ENCODE measurements around the gene AGFG1. TPM values are rescaled to one million over a fixed set of nuclear protein-coding genes. Genes with fewer than 3 reads are reported as not detected.

AGFG1 gene
- total and polyA plus RNA-seq, 2 donors (not counting 1 experiment from before 2014, with no cell fraction given), result 28.7 to 83.3 TPM

DNA sequence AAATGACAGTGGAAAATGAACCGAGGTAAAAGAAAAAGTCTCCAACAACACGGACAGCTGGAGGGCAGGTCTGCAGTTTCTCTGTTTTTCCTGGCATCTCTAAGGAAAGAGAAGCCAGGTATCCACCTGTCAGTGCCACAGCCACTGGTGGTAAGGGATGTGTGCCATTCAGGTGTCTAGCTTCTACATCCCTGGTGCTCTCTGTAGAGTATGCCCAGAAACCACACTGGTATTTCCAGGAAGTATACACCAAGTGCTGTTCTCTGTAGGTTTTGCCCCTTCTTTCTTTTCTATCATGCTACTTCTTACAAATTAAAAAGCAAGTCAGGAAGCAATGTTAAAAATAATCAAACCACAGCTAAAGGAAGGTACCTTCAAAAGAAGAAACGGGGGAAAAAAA is 7.6 kb upstream of the AGFG1 start:
- WGBS (ENCODE audit: insufficient coverage), result 44% methylated on average over 2 of the region's 3 CpGs
- no peaks in the 10 kb centered on the region for H3K9me3 Mint-ChIP-seq (ENCODE audit: insufficient read depth)
- POLR2A ChIA-PET, result no interaction called here
- no peaks in the 10 kb centered on the region for H3K79me2 ChIP-seq (ENCODE audit: control insufficient read depth, insufficient read depth, low read length)
- ATAC-seq (ENCODE audit: low read depth) (no peak), DNase-seq (no peak)
- no peaks in the 10 kb centered on the region for H3K36me3 ChIP-seq (replicated peaks in 1 of 2; ENCODE audit: control extremely low read depth in 1 of 2, control insufficient read depth in 1 of 2, extremely low read depth in 1 of 2, insufficient read depth in 2 of 2, low read length in 1 of 2)
- H3K4me1 ChIP-seq (ENCODE audit: control insufficient read depth in 2 of 2, insufficient read depth in 2 of 2, low read length in 2 of 2), result peaks cover 49% of the 10 kb centered on the region in 2 donors
- peak overlapping the region; percentile 17 for H2AFZ ChIP-seq (ENCODE audit: insufficient read depth, low read depth, low read length, poor library complexity, severe bottlenecking)
- intact Hi-C loops (cut with micrococcal nuclease), result loop anchor here (5.0 kb wide), 1 partner anchor 52 kb away; no protein-coding TSS in a partner anchor
- H3K9me3 ChIP-seq (ENCODE audit: control extremely low read depth in 1 of 3, control insufficient read depth in 2 of 3, insufficient read depth in 1 of 3, low read length in 2 of 3), result no peaks in the 10 kb centered on the region
- H3K4me1 Mint-ChIP-seq, result peaks cover 51% of the 10 kb centered on the region
- CTCF ChIA-PET, result interaction anchor here (0.7 to 1.4 kb wide), 5 partner anchors 12 to 194 kb away, joined by 3 to 8 read pairs (median 3); no protein-coding TSS in a partner anchor
- no peak overlapping the region for H3K27ac ChIP-seq (ENCODE audit: low read length in 2 of 2)
- H3K27me3 Mint-ChIP-seq, result no peaks in the 10 kb centered on the region
- no peaks in the 10 kb centered on the region for H4K20me1 ChIP-seq (ENCODE audit: control insufficient read depth, insufficient read depth, low read length, poor library complexity, severe bottlenecking)
- no peak for TF ChIP-seq EZH2 (IDR thresholded peaks at IDR 0.05; ENCODE audit: borderline replicate concordance, insufficient read depth, low read depth, low read length, poor library complexity, severe bottlenecking)
- TF ChIP-seq, protein P1, sequence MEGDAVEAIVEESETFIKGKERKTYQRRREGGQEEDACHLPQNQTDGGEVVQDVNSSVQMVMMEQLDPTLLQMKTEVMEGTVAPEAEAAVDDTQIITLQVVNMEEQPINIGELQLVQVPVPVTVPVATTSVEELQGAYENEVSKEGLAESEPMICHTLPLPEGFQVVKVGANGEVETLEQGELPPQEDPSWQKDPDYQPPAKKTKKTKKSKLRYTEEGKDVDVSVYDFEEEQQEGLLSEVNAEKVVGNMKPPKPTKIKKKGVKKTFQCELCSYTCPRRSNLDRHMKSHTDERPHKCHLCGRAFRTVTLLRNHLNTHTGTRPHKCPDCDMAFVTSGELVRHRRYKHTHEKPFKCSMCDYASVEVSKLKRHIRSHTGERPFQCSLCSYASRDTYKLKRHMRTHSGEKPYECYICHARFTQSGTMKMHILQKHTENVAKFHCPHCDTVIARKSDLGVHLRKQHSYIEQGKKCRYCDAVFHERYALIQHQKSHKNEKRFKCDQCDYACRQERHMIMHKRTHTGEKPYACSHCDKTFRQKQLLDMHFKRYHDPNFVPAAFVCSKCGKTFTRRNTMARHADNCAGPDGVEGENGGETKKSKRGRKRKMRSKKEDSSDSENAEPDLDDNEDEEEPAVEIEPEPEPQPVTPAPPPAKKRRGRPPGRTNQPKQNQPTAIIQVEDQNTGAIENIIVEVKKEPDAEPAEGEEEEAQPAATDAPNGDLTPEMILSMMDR (IDR thresholded peaks at IDR 0.05), result no peak
- H3K27me3 ChIP-seq (replicated peaks in 1 of 4; ENCODE audit: control extremely low read depth in 1 of 4, control insufficient read depth in 3 of 4, insufficient read depth in 4 of 4, low read length in 3 of 4), result no peaks in the 10 kb centered on the region
- no peak overlapping the region for H3K27ac Mint-ChIP-seq
- H3K4me3 Mint-ChIP-seq, result no peak overlapping the region
- H3K9ac ChIP-seq (ENCODE audit: low read length), result no peak overlapping the region
- H3K4me2 ChIP-seq (replicated peaks; ENCODE audit: low read depth, low read length, poor library complexity, severe bottlenecking), result peak overlapping the region; percentile 26
- no peak overlapping the region for H3K4me3 ChIP-seq (ENCODE audit: control extremely low read depth in 1 of 5, extremely low read depth in 1 of 5, insufficient read depth in 1 of 5, low read depth in 2 of 5, low read length in 4 of 5)

DNA sequence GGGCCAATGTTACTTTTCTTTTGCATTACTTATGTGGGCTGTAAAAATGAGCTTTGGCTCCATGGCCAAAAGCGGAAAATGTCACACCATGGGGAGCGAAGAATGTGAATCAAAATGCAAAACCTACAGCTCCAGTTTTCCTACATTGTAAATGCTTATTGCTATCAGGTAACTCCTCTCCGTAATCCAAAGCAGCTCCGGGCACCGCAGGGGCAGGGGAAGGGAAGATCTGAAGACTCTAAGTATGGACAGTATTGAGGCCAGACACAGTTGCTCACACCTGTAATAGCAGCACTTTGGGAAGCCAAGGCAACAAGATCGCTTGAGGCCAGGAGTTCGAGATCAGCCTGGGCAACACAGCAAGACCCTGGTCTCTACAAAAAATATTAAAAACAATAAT is 7.1 kb upstream of the AGFG1 start:
- H3K4me1 ChIP-seq (ENCODE audit: control insufficient read depth in 2 of 2, insufficient read depth in 2 of 2, low read length in 2 of 2), result peaks cover 45% of the 10 kb centered on the region in 2 donors
- POLR2A ChIA-PET, result no interaction called here
- H3K9me3 ChIP-seq (ENCODE audit: control extremely low read depth in 1 of 3, control insufficient read depth in 2 of 3, insufficient read depth in 1 of 3, low read length in 2 of 3), result no peaks in the 10 kb centered on the region
- intact Hi-C loops (cut with micrococcal nuclease), result loop anchor here (5.0 kb wide), 1 partner anchor 53 kb away; no protein-coding TSS in a partner anchor
- H3K9me3 Mint-ChIP-seq (ENCODE audit: insufficient read depth), result no peaks in the 10 kb centered on the region
- peak overlapping the region; percentile 26 for H3K4me2 ChIP-seq (replicated peaks; ENCODE audit: low read depth, low read length, poor library complexity, severe bottlenecking)
- 85% methylated on average over 7 of the region's 7 CpGs for WGBS (ENCODE audit: insufficient coverage)
- H2AFZ ChIP-seq (ENCODE audit: insufficient read depth, low read depth, low read length, poor library complexity, severe bottlenecking), result peak overlapping the region; percentile 17
- no peak overlapping the region for H3K4me3 Mint-ChIP-seq
- H3K27ac Mint-ChIP-seq, result no peak overlapping the region
- no peaks in the 10 kb centered on the region for H3K36me3 ChIP-seq (replicated peaks in 1 of 2; ENCODE audit: control extremely low read depth in 1 of 2, control insufficient read depth in 1 of 2, extremely low read depth in 1 of 2, insufficient read depth in 2 of 2, low read length in 1 of 2)
- H3K27ac ChIP-seq (ENCODE audit: low read length in 2 of 2), result no peak overlapping the region
- no peaks in the 10 kb centered on the region for H4K20me1 ChIP-seq (ENCODE audit: control insufficient read depth, insufficient read depth, low read length, poor library complexity, severe bottlenecking)
- H3K27me3 ChIP-seq (replicated peaks in 1 of 4; ENCODE audit: control extremely low read depth in 1 of 4, control insufficient read depth in 3 of 4, insufficient read depth in 4 of 4, low read length in 3 of 4), result no peaks in the 10 kb centered on the region
- DNase-seq (no peak), ATAC-seq (ENCODE audit: low read depth) (no peak)
- H3K27me3 Mint-ChIP-seq, result no peaks in the 10 kb centered on the region
- no peak overlapping the region for H3K9ac ChIP-seq (ENCODE audit: low read length)
- H3K4me1 Mint-ChIP-seq, result peaks cover 47% of the 10 kb centered on the region
- TF ChIP-seq, protein P1 (IDR thresholded peaks at IDR 0.05), result no peak
- TF ChIP-seq EZH2 (IDR thresholded peaks at IDR 0.05; ENCODE audit: borderline replicate concordance, insufficient read depth, low read depth, low read length, poor library complexity, severe bottlenecking), result no peak
- H3K4me3 ChIP-seq (ENCODE audit: control extremely low read depth in 1 of 5, extremely low read depth in 1 of 5, insufficient read depth in 1 of 5, low read depth in 2 of 5, low read length in 4 of 5), result no peak overlapping the region
- CTCF ChIA-PET, result interaction anchor here (0.9 to 1.4 kb wide), 3 partner anchors 12 to 193 kb away, joined by 3 to 8 read pairs (median 3); no protein-coding TSS in a partner anchor
- H3K79me2 ChIP-seq (ENCODE audit: control insufficient read depth, insufficient read depth, low read length), result no peaks in the 10 kb centered on the region

All from B cell (primary cell).